ENCODE data around the gene HERC3.

Gene HERC3

GRCh38 chr4:88729146-88729760, 137.0 kb downstream of the HERC3 start:
- TF ChIP-seq ZC3H10 (CRISPR knock-in tag; IDR thresholded peaks at IDR 0.05): no peak
- TF ChIP-seq RARB (CRISPR knock-in tag; IDR thresholded peaks at IDR 0.05): no peak
- no peak for TF ChIP-seq ZNF8 (CRISPR knock-in tag; IDR thresholded peaks at IDR 0.05)
- no peak for TF ChIP-seq TSHZ2 (CRISPR knock-in tag; IDR thresholded peaks at IDR 0.05)
- TF ChIP-seq PATZ1 (CRISPR knock-in tag; IDR thresholded peaks at IDR 0.05; ENCODE audit: borderline replicate concordance): no peak
- TF ChIP-seq ARNTL (CRISPR knock-in tag; IDR thresholded peaks at IDR 0.05; ENCODE audit: borderline replicate concordance, low read depth): no peak
- no peak for TF ChIP-seq GLIS3 (CRISPR knock-in tag; IDR thresholded peaks at IDR 0.05)
- no peak for TF ChIP-seq PPARA (CRISPR knock-in tag; IDR thresholded peaks at IDR 0.05; ENCODE audit: borderline replicate concordance)
- TF ChIP-seq ISL1 (CRISPR knock-in tag; IDR thresholded peaks at IDR 0.05): no peak
- TF ChIP-seq BACH2 (CRISPR knock-in tag; IDR thresholded peaks at IDR 0.05; ENCODE audit: borderline replicate concordance): no peak
- no peak for TF ChIP-seq ZFP30 (CRISPR knock-in tag; IDR thresholded peaks at IDR 0.05)
- no peak for TF ChIP-seq OSR1 (CRISPR knock-in tag; IDR thresholded peaks at IDR 0.05)
- no peak for TF ChIP-seq ZNF565 (CRISPR knock-in tag; conservative IDR thresholded peaks at IDR 0.05; ENCODE audit: low read depth)
- TF ChIP-seq CREB5 (CRISPR knock-in tag; IDR thresholded peaks at IDR 0.05; ENCODE audit: low read depth): no peak
- no peak for TF ChIP-seq SNAI2 (CRISPR knock-in tag; IDR thresholded peaks at IDR 0.05)
- no peak for TF ChIP-seq ZNF70 (CRISPR knock-in tag; IDR thresholded peaks at IDR 0.05)
- ATAC-seq: no peak

- no peak for ATAC-seq
- no peak for TF ChIP-seq ZFP3 (CRISPR knock-in tag; IDR thresholded peaks at IDR 0.05)
- TF ChIP-seq TSHZ2 (CRISPR knock-in tag; IDR thresholded peaks at IDR 0.05): no peak
- no peak for TF ChIP-seq ZNF8 (CRISPR knock-in tag; IDR thresholded peaks at IDR 0.05)
- TF ChIP-seq PPARA (CRISPR knock-in tag; IDR thresholded peaks at IDR 0.05; ENCODE audit: borderline replicate concordance): no peak
Observed at GRCh38 chr4:88730811-88731210, 138.5 kb downstream of the HERC3 start.

- peak; percentile 26; the same call in 1 of the 3 replicates for ATAC-seq
- TF ChIP-seq TOX (CRISPR knock-in tag; IDR thresholded peaks at IDR 0.05; ENCODE audit: borderline replicate concordance): no peak
Observed at GRCh38 chr4:88731381-88731780, 139.1 kb downstream of the HERC3 start.

- ATAC-seq: no peak
- no peak for TF ChIP-seq ZC3H10 (CRISPR knock-in tag; IDR thresholded peaks at IDR 0.05)
- TF ChIP-seq POU6F1 (CRISPR knock-in tag; IDR thresholded peaks at IDR 0.05; ENCODE audit: borderline replicate concordance, low read depth): no peak
- TF ChIP-seq CSDC2 (CRISPR knock-in tag; IDR thresholded peaks at IDR 0.05): no peak
- no peak for TF ChIP-seq BACH2 (CRISPR knock-in tag; IDR thresholded peaks at IDR 0.05; ENCODE audit: borderline replicate concordance)
- no peak for TF ChIP-seq TSHZ2 (CRISPR knock-in tag; IDR thresholded peaks at IDR 0.05)
- no peak for TF ChIP-seq PPARA (CRISPR knock-in tag; IDR thresholded peaks at IDR 0.05; ENCODE audit: borderline replicate concordance)
Observed at GRCh38 chr4:88732714-88733368, 140.6 kb downstream of the HERC3 start.

Measured in SK-N-SH treated with all-trans-retinoic acid at 6 μM for 48 hours (cell line).